ENCODE data around the gene RAMACL.

DNA sequence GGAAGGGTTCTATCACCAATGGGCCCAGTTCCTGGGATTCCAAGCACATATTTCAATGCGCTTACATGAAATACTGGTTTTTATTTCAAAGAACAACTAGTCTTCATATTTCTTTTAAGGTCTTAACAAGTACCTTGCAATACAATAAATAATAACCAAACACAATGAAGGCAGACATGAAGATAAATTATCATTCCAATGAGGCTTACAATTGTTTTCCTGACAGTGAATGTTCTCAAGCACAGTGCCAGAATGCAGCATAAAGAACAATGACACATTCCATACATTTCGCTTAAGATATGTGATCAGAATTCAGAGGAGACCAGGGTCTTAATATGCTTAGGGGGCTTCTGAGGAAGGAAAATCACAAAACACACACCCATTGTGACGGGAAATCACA is 26.3 kb downstream of the RAMACL start:
- TF ChIP-seq, protein P1, sequence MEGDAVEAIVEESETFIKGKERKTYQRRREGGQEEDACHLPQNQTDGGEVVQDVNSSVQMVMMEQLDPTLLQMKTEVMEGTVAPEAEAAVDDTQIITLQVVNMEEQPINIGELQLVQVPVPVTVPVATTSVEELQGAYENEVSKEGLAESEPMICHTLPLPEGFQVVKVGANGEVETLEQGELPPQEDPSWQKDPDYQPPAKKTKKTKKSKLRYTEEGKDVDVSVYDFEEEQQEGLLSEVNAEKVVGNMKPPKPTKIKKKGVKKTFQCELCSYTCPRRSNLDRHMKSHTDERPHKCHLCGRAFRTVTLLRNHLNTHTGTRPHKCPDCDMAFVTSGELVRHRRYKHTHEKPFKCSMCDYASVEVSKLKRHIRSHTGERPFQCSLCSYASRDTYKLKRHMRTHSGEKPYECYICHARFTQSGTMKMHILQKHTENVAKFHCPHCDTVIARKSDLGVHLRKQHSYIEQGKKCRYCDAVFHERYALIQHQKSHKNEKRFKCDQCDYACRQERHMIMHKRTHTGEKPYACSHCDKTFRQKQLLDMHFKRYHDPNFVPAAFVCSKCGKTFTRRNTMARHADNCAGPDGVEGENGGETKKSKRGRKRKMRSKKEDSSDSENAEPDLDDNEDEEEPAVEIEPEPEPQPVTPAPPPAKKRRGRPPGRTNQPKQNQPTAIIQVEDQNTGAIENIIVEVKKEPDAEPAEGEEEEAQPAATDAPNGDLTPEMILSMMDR (IDR thresholded peaks at IDR 0.05; ENCODE audit: low read depth, low read length, missing input control) = no peak
- TF ChIP-seq TAF1 (conservative IDR thresholded peaks at IDR 0.05) (no peak), GABPA (IDR thresholded peaks at IDR 0.05 in 1 of 2, conservative IDR thresholded peaks at IDR 0.05 in 1 of 2) (no peak), JUND (IDR thresholded peaks at IDR 0.05) (no peak), RXRA (IDR thresholded peaks at IDR 0.05) (no peak), SP1 (IDR thresholded peaks at IDR 0.05) (no peak), YY1 (IDR thresholded peaks at IDR 0.05) (no peak), RAD21 (IDR thresholded peaks at IDR 0.05) (no peak), HNF4G (IDR thresholded peaks at IDR 0.05) (no peak), NR2F2 (IDR thresholded peaks at IDR 0.05) (no peak)
- TF ChIP-seq, protein P2, sequence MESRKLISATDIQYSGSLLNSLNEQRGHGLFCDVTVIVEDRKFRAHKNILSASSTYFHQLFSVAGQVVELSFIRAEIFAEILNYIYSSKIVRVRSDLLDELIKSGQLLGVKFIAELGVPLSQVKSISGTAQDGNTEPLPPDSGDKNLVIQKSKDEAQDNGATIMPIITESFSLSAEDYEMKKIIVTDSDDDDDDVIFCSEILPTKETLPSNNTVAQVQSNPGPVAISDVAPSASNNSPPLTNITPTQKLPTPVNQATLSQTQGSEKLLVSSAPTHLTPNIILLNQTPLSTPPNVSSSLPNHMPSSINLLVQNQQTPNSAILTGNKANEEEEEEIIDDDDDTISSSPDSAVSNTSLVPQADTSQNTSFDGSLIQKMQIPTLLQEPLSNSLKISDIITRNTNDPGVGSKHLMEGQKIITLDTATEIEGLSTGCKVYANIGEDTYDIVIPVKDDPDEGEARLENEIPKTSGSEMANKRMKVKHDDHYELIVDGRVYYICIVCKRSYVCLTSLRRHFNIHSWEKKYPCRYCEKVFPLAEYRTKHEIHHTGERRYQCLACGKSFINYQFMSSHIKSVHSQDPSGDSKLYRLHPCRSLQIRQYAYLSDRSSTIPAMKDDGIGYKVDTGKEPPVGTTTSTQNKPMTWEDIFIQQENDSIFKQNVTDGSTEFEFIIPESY (IDR thresholded peaks at IDR 0.05) = no peak
- TF ChIP-seq, protein P3, sequence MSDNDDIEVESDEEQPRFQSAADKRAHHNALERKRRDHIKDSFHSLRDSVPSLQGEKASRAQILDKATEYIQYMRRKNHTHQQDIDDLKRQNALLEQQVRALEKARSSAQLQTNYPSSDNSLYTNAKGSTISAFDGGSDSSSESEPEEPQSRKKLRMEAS (IDR thresholded peaks at IDR 0.05) = no peak
- TF ChIP-seq, protein P4, sequence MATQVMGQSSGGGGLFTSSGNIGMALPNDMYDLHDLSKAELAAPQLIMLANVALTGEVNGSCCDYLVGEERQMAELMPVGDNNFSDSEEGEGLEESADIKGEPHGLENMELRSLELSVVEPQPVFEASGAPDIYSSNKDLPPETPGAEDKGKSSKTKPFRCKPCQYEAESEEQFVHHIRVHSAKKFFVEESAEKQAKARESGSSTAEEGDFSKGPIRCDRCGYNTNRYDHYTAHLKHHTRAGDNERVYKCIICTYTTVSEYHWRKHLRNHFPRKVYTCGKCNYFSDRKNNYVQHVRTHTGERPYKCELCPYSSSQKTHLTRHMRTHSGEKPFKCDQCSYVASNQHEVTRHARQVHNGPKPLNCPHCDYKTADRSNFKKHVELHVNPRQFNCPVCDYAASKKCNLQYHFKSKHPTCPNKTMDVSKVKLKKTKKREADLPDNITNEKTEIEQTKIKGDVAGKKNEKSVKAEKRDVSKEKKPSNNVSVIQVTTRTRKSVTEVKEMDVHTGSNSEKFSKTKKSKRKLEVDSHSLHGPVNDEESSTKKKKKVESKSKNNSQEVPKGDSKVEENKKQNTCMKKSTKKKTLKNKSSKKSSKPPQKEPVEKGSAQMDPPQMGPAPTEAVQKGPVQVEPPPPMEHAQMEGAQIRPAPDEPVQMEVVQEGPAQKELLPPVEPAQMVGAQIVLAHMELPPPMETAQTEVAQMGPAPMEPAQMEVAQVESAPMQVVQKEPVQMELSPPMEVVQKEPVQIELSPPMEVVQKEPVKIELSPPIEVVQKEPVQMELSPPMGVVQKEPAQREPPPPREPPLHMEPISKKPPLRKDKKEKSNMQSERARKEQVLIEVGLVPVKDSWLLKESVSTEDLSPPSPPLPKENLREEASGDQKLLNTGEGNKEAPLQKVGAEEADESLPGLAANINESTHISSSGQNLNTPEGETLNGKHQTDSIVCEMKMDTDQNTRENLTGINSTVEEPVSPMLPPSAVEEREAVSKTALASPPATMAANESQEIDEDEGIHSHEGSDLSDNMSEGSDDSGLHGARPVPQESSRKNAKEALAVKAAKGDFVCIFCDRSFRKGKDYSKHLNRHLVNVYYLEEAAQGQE (IDR thresholded peaks at IDR 0.05) = no peak
